ENCODE measurements around the gene MRPL1.

DNA sequence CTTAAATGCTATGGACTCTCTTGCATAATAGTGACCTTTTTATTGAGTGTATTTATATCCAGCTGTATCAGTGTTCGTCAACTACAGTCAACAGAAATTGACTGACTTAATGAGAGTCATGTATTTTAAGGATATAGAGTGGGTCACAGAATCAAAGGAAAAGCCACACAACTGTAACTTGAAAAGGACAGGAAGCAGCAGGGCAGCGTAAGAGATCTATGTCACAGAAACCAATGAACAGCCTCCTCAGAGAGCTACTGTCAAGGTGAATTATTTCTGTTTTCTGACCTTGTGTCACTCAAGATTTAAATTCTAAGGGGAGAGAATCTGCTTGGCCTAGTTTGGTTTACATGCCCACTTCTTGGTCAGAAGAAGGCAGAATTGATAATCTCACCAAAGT, 100.4 kb downstream of the MRPL1 start:
- TF ChIP-seq, protein P1, sequence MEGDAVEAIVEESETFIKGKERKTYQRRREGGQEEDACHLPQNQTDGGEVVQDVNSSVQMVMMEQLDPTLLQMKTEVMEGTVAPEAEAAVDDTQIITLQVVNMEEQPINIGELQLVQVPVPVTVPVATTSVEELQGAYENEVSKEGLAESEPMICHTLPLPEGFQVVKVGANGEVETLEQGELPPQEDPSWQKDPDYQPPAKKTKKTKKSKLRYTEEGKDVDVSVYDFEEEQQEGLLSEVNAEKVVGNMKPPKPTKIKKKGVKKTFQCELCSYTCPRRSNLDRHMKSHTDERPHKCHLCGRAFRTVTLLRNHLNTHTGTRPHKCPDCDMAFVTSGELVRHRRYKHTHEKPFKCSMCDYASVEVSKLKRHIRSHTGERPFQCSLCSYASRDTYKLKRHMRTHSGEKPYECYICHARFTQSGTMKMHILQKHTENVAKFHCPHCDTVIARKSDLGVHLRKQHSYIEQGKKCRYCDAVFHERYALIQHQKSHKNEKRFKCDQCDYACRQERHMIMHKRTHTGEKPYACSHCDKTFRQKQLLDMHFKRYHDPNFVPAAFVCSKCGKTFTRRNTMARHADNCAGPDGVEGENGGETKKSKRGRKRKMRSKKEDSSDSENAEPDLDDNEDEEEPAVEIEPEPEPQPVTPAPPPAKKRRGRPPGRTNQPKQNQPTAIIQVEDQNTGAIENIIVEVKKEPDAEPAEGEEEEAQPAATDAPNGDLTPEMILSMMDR (IDR thresholded peaks at IDR 0.05; ENCODE audit: low read depth, low read length): no peak
- no peak for TF ChIP-seq POLR2A (IDR thresholded peaks at IDR 0.05; ENCODE audit: extremely low read depth, insufficient read length)
- TF ChIP-seq, protein P2, sequence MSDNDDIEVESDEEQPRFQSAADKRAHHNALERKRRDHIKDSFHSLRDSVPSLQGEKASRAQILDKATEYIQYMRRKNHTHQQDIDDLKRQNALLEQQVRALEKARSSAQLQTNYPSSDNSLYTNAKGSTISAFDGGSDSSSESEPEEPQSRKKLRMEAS (IDR thresholded peaks at IDR 0.05; ENCODE audit: low read depth, low read length): no peak

Measured in NB4 (cell line).